Heart left ventricle (tissue), 16 donors: Measurements from ENCODE around the gene SH2D5. TPM values are rescaled to one million over a fixed set of nuclear protein-coding genes. Genes with fewer than 3 reads are reported as not detected.

Experiments
- ATAC-seq, 4 donors: fragments of 200-7000 bp; cut with Tn5 transposase; one replicate each; pipeline ENCODE4 v1.9.1; 2020 to 2022; ENCODE audit warnings: moderate library complexity in 4 of 4, mild to moderate bottlenecking in 3 of 4, moderate number of reproducible peaks in 1 of 4
- DNase-seq, 5 donors: peaks; one replicate each; pipeline ENCODE4 v3.0.0-alpha.2; 2020
- H3K27ac ChIP-seq, 12 donors: fragments of 200-600 bp; sonication (generic) in 4 of 12; one replicate each; pipeline versions ENCODE4 v1.5.0 to v1.8.0; 2016 to 2022; ENCODE audit warnings: mild to moderate bottlenecking in 2 of 12
- H3K27me3 ChIP-seq, 9 donors: fragments of 200-600 bp; sonication (generic) in 2 of 9; one replicate each; pipeline versions ENCODE4 v1.5.1 to v1.8.0; 2016 to 2022; ENCODE audit warnings: mild to moderate bottlenecking in 3 of 9
- H3K36me3 ChIP-seq, 9 donors: fragments of 200-600 bp; sonication (generic) in 2 of 9; one replicate each; pipeline versions ENCODE4 v1.5.0 to v1.8.0; 2018 to 2022; ENCODE audit warnings: mild to moderate bottlenecking in 2 of 9
- H3K4me1 ChIP-seq, 12 donors: fragments of 200-600 bp; sonication (generic) in 4 of 12; one replicate each; pipeline versions ENCODE4 v1.5.0 to v1.8.0; 2016 to 2022; ENCODE audit warnings: mild to moderate bottlenecking in 3 of 12
- H3K4me3 ChIP-seq, 12 donors: fragments of 200-600 bp; sonication (generic) in 4 of 12; one replicate each; pipeline versions ENCODE4 v1.5.0 to v1.8.0; 2017 to 2022; ENCODE audit warnings: mild to moderate bottlenecking in 9 of 12, moderate library complexity in 4 of 12
- H3K9me3 ChIP-seq, 12 donors: fragments of 200-600 bp; sonication (generic) in 4 of 12; one replicate each; pipeline versions ENCODE4 v1.5.0 to v1.8.0; 2016 to 2022; ENCODE audit warnings: mild to moderate bottlenecking in 1 of 12
- CTCF ChIP-seq, 12 donors: fragments of 200-600 bp; sonication (generic) in 4 of 12; IDR thresholded peaks; one replicate each; pipeline versions ENCODE4 v1.5.0 to v1.8.0; 2018 to 2022; ENCODE audit warnings: antibody characterized with exemption in 12 of 12, mild to moderate bottlenecking in 5 of 12
- POLR2A ChIP-seq, 2 donors: fragments of 450-650 bp; IDR thresholded peaks; one replicate each; pipeline ENCODE4 v1.6.1; 2017; ENCODE audit warnings: antibody characterized with exemption in 2 of 2, mild to moderate bottlenecking in 2 of 2, moderate library complexity in 2 of 2
- WGBS, 4 donors: extraction: QIAGEN DNeasy Blood & Tissue Kit in 2 of 4; methylation state at CpG; one replicate each; pipeline versions ENCODE4 v1.1.5 to v1.1.7; 2013 to 2018; 5-methylcytosine and 5-hydroxymethylcytosine counted together
- intact Hi-C, 10 donors: fragments of 100-400 bp; cut with DNase I; formaldehyde crosslinking; loops; one replicate each; pipeline versions ENCODE4 v1.11.1 to v1.14.2; 2022
- polyA plus RNA-seq, 2 donors: library from polyadenylated mRNA; stranded (reverse); fragments of 200-250 nt; gene quantifications; one replicate each; pipeline ENCODE4 v1.2.3, GENCODE V29; 2013
- total RNA-seq, 9 donors: library from RNA; depleted of rRNA in 2 of 9; stranded (reverse); fragments of >200 nt in 2 of 9; fragmentation: NEBNext Ultra II Directional in 3 of 9; extraction: Animal tissue kit (Norgen Biotek cat#: 25700) in 3 of 9; gene quantifications; one replicate each; pipeline versions ENCODE4 v1.1.0 to v1.2.4, GENCODE V29; 2016 to 2023
- donor health status: ischemic (EF 13 %, LVEDD 7.1; RV severe dilation, severe dysfunction).
- donor health status: healthy with polysubstance abuse.
- donor health status: DM: no; HTN: yes; CAD: no.
- donor health status: DM: no; HTN: no; CAD: no.
- donor health status: ischemic (EF 25% LVEDD 6.9; RV normal size, moderate dysfunction).
- donor health status: ischemic (EF 25% LVEDD 5.7; RV mildly dilated, moderate dysfunction).
- donor health status: healthy.
- donor health status: DM: yes; HTN: yes; CAD: no.
- donor health status: ischemic (EF 35%, LVEDD 5.7; RV mildly dilated, moderate dysfunction).
- donor health status: nonischemic (EF 11% LVEDD 7.7; RV severe dilation, severe dysfunction).
- donor health status: DM: yes; HTN: yes; CAD: no.
- donor health status: PGD.
- donor health status: ischemic (EF 29% LVEDD 5.4; RV normal size, mild dysfunction).
- donor health status: nonischemic (EF 23%, LVEDD 6.1; RV moderate dilation, normal function).

SH2D5 gene
- total and polyA plus RNA-seq, 11 donors: 0.30 to 12.4 (median 0.67) TPM; not detected in 8

GRCh38 chr1:20725189-20726117 lies 7.0 kb downstream of the SH2D5 start:
- 76 to 81% (median 78%) methylated on average over 21 to 29 of the region's 29 CpGs for WGBS, 4 donors
- no peak overlapping the region for H3K27ac ChIP-seq
- H3K27me3 ChIP-seq: peaks cover 0 to 25% (median 6%) of the 10 kb centered on the region in 9 donors
- intact Hi-C loops: loop anchor here in 1 of 10 donors (10.0 kb wide), 1 partner anchor 211 kb away; no protein-coding TSS in a partner anchor
- TF ChIP-seq CTCF (IDR thresholded peaks at IDR 0.05): no peak
- TF ChIP-seq POLR2A (IDR thresholded peaks at IDR 0.05): no peak
- H3K4me1 ChIP-seq: peaks cover 0 to under 1% (median 0%) of the 10 kb centered on the region in 12 donors
- H3K4me3 ChIP-seq: no peak overlapping the region
- DNase-seq (peak in 1 of 5 donors; percentile 12), ATAC-seq (no peak)
- H3K36me3 ChIP-seq: no peaks in the 10 kb centered on the region
- no peaks in the 10 kb centered on the region for H3K9me3 ChIP-seq

- Histone ChIP-seq H3K36me3 (no peaks in the 10 kb centered on the region), H3K4me3 (no peak overlapping the region), H3K9me3 (no peaks in the 10 kb centered on the region), H3K27me3 (peaks cover 0 to 16% (median 5%) of the 10 kb centered on the region in 9 donors), H3K27ac (no peak overlapping the region), H3K4me1 (no peaks in the 10 kb centered on the region)
- 91 to 95% (median 93%) methylated on average over 16 to 17 of the region's 17 CpGs for WGBS, 4 donors
- ATAC-seq (no peak), DNase-seq (peak in 1 of 5 donors; percentile 13)
- intact Hi-C loops: loop anchor here in 1 of 10 donors (10.0 kb wide), 1 partner anchor 210 kb away; no protein-coding TSS in a partner anchor
- TF ChIP-seq CTCF (IDR thresholded peaks at IDR 0.05): no peak
- no peak for TF ChIP-seq POLR2A (IDR thresholded peaks at IDR 0.05)
Measured at GRCh38 chr1:20724364-20725188, 7.9 kb downstream of the SH2D5 start.

GRCh38 chr1:20723537-20724363 lies 8.8 kb downstream of the SH2D5 start:
- no peak for TF ChIP-seq CTCF (IDR thresholded peaks at IDR 0.05)
- TF ChIP-seq POLR2A (IDR thresholded peaks at IDR 0.05): no peak
- peak in 2 of 5 donors; percentile 15 to 54 for DNase-seq
- WGBS, 4 donors: 90 to 94% (median 93%) methylated on average over 35 of the region's 35 CpGs
- H3K27ac ChIP-seq: no peak overlapping the region
- intact Hi-C loops: loop anchor here in 1 of 10 donors (10.0 kb wide), 1 partner anchor 209 kb away; no protein-coding TSS in a partner anchor
- H3K4me1 ChIP-seq: no peaks in the 10 kb centered on the region
- ATAC-seq: peak in 1 of 4 donors; percentile 14
- H3K27me3 ChIP-seq: peaks cover 0 to 11% (median 3%) of the 10 kb centered on the region in 9 donors
- no peaks in the 10 kb centered on the region for H3K36me3 ChIP-seq
- H3K4me3 ChIP-seq: no peak overlapping the region
- no peaks in the 10 kb centered on the region for H3K9me3 ChIP-seq
